ENCODE data around the gene CACNA1D.

CACNA1D gene

DNA sequence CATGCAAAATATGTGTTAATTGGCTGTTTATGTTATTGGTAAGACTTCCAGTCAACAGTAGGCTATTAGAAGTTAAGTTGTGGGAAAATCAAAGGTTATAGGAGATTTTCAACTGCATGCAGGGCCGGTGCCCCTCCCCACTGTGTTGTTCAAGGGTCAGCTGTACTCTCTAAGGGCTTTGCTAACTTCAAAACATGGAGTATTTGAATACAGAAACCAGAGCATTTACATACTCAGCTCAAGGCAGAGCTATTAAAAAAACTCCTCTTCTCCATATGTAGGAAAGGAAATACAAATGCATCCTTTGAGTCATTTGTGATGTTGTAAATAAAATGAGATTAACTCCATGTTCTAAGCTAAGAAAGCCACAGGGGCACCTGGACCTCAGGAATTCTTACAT lies 368.7 kb downstream of the CACNA1D start:
- TF ChIP-seq, protein P1, sequence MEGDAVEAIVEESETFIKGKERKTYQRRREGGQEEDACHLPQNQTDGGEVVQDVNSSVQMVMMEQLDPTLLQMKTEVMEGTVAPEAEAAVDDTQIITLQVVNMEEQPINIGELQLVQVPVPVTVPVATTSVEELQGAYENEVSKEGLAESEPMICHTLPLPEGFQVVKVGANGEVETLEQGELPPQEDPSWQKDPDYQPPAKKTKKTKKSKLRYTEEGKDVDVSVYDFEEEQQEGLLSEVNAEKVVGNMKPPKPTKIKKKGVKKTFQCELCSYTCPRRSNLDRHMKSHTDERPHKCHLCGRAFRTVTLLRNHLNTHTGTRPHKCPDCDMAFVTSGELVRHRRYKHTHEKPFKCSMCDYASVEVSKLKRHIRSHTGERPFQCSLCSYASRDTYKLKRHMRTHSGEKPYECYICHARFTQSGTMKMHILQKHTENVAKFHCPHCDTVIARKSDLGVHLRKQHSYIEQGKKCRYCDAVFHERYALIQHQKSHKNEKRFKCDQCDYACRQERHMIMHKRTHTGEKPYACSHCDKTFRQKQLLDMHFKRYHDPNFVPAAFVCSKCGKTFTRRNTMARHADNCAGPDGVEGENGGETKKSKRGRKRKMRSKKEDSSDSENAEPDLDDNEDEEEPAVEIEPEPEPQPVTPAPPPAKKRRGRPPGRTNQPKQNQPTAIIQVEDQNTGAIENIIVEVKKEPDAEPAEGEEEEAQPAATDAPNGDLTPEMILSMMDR (IDR thresholded peaks at IDR 0.05) = no peak

All from LNCAP (cell line).